HEK293T (cell line): ENCODE results near the gene MAST4.

Experiments used
- ARNT ChIP-seq: fragments of 450-650 bp; IDR thresholded peaks from 2 replicates; pipeline ENCODE4 v1.6.1; 2017; ENCODE audit warnings: mild to moderate bottlenecking
- BHLHE40 ChIP-seq: fragments of 450-650 bp; IDR thresholded peaks from 2 replicates; pipeline ENCODE4 v1.6.1; 2016; ENCODE audit warnings: mild to moderate bottlenecking, moderate library complexity, borderline replicate concordance
- ELF4 ChIP-seq: fragments of 450-650 bp; IDR thresholded peaks from 2 replicates; pipeline ENCODE4 v1.6.1; 2017; ENCODE audit warnings: antibody characterized with exemption
- FOXA1 ChIP-seq: fragments of 450-650 bp; IDR thresholded peaks from 2 replicates; pipeline ENCODE4 v1.6.1; 2016; ENCODE audit warnings: mild to moderate bottlenecking
- FOXM1 ChIP-seq: fragments of 450-650 bp; IDR thresholded peaks from 2 replicates; pipeline ENCODE4 v1.6.1; 2017; ENCODE audit warnings: mild to moderate bottlenecking, borderline replicate concordance
- HDGF ChIP-seq: fragments of 450-650 bp; IDR thresholded peaks from 2 replicates; pipeline ENCODE4 v1.6.1; 2017; ENCODE audit warnings: antibody characterized with exemption, borderline replicate concordance
- LEF1 ChIP-seq: fragments of 450-650 bp; IDR thresholded peaks from 2 replicates; pipeline ENCODE4 v1.6.1; 2017; ENCODE audit warnings: mild to moderate bottlenecking, borderline replicate concordance
- PKNOX1 ChIP-seq: fragments of 450-650 bp; IDR thresholded peaks from 2 replicates; pipeline ENCODE4 v1.6.1; 2016
- SP1 ChIP-seq: fragments of 450-650 bp; IDR thresholded peaks from 2 replicates; pipeline ENCODE4 v1.6.1; 2017
- TARDBP ChIP-seq: fragments of 450-650 bp; IDR thresholded peaks from 2 replicates; pipeline ENCODE4 v1.6.1; 2016

DNA sequence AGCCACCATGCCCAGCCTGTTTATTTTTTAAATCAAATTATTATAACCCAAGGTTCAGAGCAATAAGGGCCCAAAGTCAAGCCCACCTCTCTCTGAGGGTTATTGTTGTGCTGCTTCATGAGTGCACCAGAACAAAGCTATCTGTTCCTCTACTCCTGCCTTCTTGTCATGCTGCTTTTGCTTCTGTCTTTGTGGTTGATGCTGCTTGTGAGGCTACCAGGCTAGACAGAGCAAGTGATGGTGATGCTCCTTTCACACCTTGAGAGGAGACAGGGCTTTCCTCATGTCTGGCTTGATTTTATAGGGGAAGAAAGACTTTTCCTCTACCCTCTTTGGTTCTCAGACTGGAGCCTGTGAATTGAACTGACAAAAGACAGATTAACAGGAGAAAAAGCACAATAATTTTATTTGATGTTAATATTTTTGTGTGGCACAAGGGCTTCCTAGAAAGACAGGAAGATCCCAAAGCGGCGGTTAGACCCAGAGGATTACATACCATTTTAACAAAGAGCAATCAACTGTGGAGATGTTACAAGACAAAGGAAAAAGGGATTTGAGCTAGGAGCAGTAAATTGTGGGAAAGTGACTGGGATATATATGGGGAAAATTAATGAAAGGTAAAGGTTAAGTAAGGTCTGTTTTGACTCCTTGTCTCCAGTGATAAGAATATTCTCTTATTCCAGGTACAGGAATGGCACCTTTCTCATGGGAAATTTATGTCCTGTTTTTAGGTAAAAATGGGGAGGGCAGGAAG lies 604.8 kb downstream of the MAST4 start:
- no peak for TF ChIP-seq TARDBP
- no peak for TF ChIP-seq SP1
- TF ChIP-seq FOXA1, result no peak
- TF ChIP-seq BHLHE40, result no peak
- TF ChIP-seq FOXM1, result no peak
- TF ChIP-seq ARNT, result no peak
- no peak for TF ChIP-seq HDGF
- no peak for TF ChIP-seq ELF4
- TF ChIP-seq LEF1, result no peak
- no peak for TF ChIP-seq PKNOX1
